K562 (cell line): ENCODE measurements around the gene PIEZO2. TPM values are rescaled to one million over a fixed set of nuclear protein-coding genes. Genes with fewer than 3 reads are reported as not detected.

Source experiments
- CHD7 ChIP-seq: fragments of 200-600 bp; sonication (generic); IDR thresholded peaks from one replicate; pipeline ENCODE4 v1.6.1; 2012; ENCODE audit warnings: mild to moderate bottlenecking, low read depth, low read length, inconsistent platforms
- JUND ChIP-seq, 2 experiments: IDR thresholded peaks; 2 replicates in 1 of 2; 3 replicates in 1 of 2; pipeline ENCODE4 v1.6.1; 2011; ENCODE audit warnings: borderline replicate concordance in 2 of 2, low read depth in 2 of 2, low read length in 2 of 2, improper control_type of control experiment in 1 of 2, missing biosample characterization in 1 of 2, missing genetic modification characterization in 1 of 2, missing genetic modification reagents in 1 of 2
- OTX1 ChIP-seq: fragments of 450-650 bp; formaldehyde crosslinking; IDR thresholded peaks from 2 replicates; pipeline ENCODE4 v1.4.0; 2022; ENCODE audit warnings: mild to moderate bottlenecking
- SLC30A9 ChIP-seq: fragments of 250-450 bp; sonication (Bioruptor Pico); IDR thresholded peaks from 2 replicates; pipeline ENCODE4 v1.8.0; 2022; ENCODE audit warnings: mild to moderate bottlenecking, moderate library complexity
- ZNF57 ChIP-seq: fragments of 450-650 bp; formaldehyde crosslinking; IDR thresholded peaks from 2 replicates; pipeline ENCODE4 v1.4.0; 2020; ENCODE audit warnings: mild to moderate bottlenecking, moderate library complexity
- polyA plus RNA-seq, 8 experiments: library from polyadenylated mRNA; depleted of rRNA in 4 of 8; stranded (reverse) in 5 of 8; unstranded in 3 of 8; fragments of >200 nt; fragmentation: Nextera tagmentation in 2 of 8; fragmentation: Illumina TruSeq in 1 of 8; extraction: Ambion mirVana in 2 of 8; extraction: Trizol in 1 of 8; gene quantifications; 2 replicates each; pipeline versions ENCODE4 v1.2.1 to v1.2.3, GENCODE V29; 2011 to 2014; ENCODE audit warnings: inconsistent platforms in 1 of 8, missing spikeins in 1 of 8
- total RNA-seq, 7 experiments: library from RNA; depleted of rRNA in 6 of 7; stranded (reverse); fragments of >200 nt in 6 of 7; fragmentation: Illumina TruSeq in 2 of 7; extraction: Trizol in 2 of 7; gene quantifications; 2 replicates each; pipeline versions ENCODE4 v1.2.1 to v1.2.3, GENCODE V29; 2011 to 2021; ENCODE audit warnings: low replicate concordance in 1 of 7

The PIEZO2 gene
- total and polyA plus RNA-seq, 9 of the 15 experiments (the other 6 are each of a cell fraction or from before 2014, with no cell fraction given), result 0.54 to 4.1 (median 2.0) TPM

- no peak for TF ChIP-seq CHD7
- TF ChIP-seq JUND (IDR thresholded peaks at IDR 0.05; ENCODE audit: borderline replicate concordance, low read depth, low read length), result no peak
- no peak for TF ChIP-seq JUND (tag; IDR thresholded peaks at IDR 0.05; ENCODE audit: borderline replicate concordance, low read depth, low read length)
- no peak for TF ChIP-seq SLC30A9
- no peak for TF ChIP-seq ZNF57
- TF ChIP-seq OTX1, result no peak
Observed at GRCh38 chr18:11070593-11070992, 78.8 kb downstream of the PIEZO2 start (continued).
